Hindlimb muscle (tissue), 1 donor: Measurements from ENCODE around the gene BCAS4. TPM values are rescaled to one million over a fixed set of nuclear protein-coding genes. Genes with fewer than 3 reads are reported as not detected.
"Not testable (repeated sequence)": the region's sequence is repeated elsewhere in the genome, so short reads cannot be mapped to it uniquely, and the experiment has no call there.

Experiments used
- DNase-seq: peaks from one replicate; pipeline ENCODE4 v3.0.0-alpha.2; 2013
- polyA plus RNA-seq: library from polyadenylated mRNA; unstranded; fragments of 120-200 nt; gene quantifications from one replicate; pipeline ENCODE4 v1.2.1, GENCODE V29; 2013; ENCODE audit not compliant: insufficient read length

BCAS4 gene
- polyA plus RNA-seq, 1 donor: 4.0 TPM

GRCh38 chr20:50876816-50877215 lies 82.0 kb downstream of the BCAS4 start:
- DNase-seq: no peak

- DNase-seq: no peak
These were observed 82.4 kb downstream of the BCAS4 start for GRCh38 chr20:50877232-50877743.

GRCh38 chr20:50879649-50880550 lies 85.0 kb downstream of the BCAS4 start:
- no peak for DNase-seq

GRCh38 chr20:50881759-50882424 lies 87.0 kb downstream of the BCAS4 start:
- not testable (repeated sequence) for DNase-seq

GRCh38 chr20:50883856-50884255 lies 89.0 kb downstream of the BCAS4 start:
- no peak for DNase-seq

GRCh38 chr20:50885068-50885467 lies 90.2 kb downstream of the BCAS4 start:
- DNase-seq: no peak

DNA sequence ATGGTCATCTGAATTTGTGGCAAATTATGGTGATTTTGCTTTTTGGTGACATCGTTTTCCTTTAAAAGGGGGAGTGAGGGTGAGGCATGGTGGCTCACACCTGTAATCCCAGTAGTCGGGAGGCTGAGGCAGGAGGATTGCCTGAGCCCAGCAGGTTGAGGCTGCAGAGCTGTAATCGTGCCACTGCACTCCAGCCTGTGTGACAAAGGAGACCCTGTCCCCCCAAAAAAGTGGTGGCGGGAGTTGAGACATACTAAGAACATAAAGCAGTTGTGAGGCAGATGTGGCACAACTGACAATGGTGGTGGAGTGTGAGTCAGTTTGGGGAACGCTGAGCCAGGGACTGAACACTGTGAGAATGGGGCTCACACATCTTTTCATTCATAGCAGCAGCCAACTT lies 90.9 kb downstream of the BCAS4 start:
- DNase-seq: no peak

GRCh38 chr20:50886184-50886790 lies 91.4 kb downstream of the BCAS4 start:
- DNase-seq: no peak

DNA sequence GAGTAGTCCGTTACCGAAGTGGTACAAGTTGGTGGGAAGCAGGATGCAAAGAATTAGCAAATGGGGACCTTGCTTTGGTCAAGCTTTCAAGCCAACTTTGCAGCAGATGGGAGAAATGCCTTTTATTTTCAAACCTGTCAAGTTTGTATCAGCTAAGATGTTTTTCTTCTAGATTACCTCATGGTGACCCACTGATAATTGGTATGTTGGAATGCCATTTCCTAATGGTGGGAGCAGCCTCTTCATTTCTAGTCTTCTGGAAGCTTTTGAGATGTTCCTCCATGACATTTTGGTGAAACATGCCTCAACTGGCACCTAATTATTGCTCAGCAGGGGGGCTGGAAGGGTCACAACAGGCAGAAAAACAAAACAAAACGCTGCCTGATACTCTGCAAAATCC lies 92.7 kb downstream of the BCAS4 start:
- no peak for DNase-seq

GRCh38 chr20:50891138-50891537 lies 96.3 kb downstream of the BCAS4 start:
- no peak for DNase-seq

DNA sequence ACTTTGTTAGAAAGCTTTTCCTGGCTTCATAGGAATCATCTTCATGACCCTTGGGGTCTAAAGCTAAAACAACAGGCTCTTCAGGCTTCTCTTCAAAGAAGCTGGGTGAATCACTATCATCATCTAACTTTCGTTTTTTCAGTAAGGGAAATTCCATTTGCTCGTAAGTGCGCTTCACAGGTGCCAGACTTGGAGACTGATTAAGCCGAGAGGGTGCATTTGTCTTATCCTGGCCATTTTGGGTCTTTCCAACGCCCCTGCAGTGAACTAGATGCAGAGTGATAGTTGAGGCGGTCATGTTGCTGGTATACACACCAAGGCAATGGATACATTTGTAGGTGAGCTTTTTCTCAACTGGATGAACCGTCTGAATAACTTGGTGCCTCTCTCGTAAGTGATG lies 97.5 kb downstream of the BCAS4 start:
- DNase-seq: no peak

DNA sequence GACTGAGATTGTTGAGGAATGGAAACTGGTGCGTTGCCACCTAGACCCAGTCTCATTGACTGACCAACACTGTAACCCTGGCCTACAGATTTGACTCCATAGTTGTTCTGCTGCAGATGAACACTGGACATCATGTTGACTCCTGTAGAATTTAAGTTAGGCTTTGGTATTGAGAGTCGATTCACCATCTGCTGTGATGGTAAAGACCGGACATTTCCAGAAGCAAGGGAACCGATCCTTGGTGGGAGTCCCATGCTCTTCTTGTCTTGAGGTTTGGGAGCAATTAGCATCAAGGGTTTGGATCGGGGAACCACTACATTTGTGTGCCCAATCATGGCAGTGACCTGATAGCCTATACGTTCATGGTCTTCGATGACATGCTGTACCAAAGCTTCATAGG lies 98.8 kb downstream of the BCAS4 start:
- no peak for DNase-seq

DNA sequence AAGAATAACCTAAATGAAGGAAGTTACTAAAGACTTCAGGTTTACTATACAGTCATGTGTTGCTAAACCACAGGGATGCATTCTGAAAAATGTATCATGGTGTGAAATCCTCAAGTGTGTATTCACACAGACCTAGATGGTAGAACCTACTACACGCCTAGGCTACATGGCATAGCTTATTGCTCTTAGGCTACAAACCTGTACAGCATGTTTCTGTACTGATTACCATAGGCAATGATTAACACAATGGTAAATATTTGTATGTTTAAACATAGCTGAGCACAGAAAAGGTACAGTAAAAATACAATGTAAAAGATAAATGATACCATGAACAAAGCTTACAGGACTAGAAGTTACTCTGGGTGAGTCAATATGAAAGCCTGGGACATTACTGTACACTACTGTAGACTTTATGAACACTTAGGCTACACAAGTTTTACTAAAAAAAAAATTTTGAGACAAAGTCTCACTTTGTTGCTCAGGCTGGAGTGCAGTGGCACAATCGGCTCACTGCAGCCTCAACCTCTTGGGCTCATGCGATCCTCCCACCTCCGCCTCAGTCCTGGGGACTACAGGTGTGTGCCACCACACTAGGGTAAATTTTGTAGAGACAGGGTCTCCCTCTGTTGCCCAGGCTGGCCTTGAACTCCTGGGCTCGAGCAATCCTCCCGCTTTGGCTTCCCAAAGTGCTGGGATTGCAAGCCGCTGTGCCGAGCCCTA lies 100.4 kb downstream of the BCAS4 start:
- DNase-seq: no peak

GRCh38 chr20:50898475-50898874 lies 103.6 kb downstream of the BCAS4 start:
- DNase-seq: no peak

DNA sequence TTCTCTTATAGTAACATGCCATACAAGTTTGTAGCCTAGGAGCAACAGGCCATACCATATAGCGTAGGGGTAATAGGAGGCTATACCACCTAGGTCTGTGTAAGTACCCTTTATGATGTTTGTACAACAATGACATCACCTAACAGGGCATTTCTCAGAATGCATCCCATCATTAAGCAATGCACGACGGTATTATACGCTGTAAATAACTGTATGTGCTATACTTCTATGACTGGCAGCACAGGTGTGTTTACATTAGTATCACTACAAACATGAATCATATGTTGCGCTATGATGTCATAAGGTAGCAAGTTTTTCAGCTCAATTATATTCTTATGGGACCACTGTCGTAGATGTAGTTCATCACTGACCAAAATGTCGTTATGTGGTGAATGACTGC lies 105.4 kb downstream of the BCAS4 start:
- no peak for DNase-seq

DNA sequence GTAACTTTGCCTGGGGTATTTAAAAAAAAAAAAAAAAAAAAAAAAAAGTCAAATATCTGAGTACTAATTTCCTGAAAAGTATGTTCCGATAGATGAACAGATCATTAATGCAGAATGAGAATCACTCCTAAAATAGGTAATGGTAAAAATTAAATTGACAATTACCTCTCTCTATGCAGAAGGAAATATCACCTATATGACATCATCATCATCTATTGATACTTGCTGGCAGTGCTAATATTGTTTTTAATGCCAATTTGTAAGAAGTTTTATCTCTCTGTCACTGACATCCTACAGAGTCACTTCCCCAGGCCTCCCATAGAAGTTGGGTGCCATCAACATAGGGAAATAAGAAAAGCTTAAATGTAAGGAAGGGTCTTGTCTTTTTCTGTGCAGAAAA lies 106.4 kb downstream of the BCAS4 start:
- DNase-seq: no peak

- no peak for DNase-seq
These were observed 108.6 kb downstream of the BCAS4 start for GRCh38 chr20:50903353-50904051.

- DNase-seq: no peak
These were observed 109.3 kb downstream of the BCAS4 start for GRCh38 chr20:50904067-50904570.

DNA sequence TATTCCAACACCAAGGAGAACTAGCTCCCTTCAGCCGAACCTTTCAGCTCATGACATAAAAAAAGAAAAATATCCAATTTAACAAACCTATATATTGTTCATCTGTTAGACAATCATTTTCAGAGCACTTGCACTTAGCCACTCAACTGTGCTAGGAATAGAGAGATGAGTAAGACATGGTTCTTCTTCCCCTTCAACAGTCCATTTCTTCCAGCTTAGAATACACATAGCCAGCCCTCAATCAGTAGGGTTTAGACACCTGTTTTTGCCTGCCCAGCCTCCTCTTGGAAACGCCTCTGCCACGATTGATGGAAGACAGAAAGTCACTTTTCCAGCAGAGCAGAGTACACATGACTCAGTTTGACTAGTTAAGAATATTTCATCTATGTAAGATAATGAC lies 114.6 kb downstream of the BCAS4 start:
- no peak for DNase-seq

DNA sequence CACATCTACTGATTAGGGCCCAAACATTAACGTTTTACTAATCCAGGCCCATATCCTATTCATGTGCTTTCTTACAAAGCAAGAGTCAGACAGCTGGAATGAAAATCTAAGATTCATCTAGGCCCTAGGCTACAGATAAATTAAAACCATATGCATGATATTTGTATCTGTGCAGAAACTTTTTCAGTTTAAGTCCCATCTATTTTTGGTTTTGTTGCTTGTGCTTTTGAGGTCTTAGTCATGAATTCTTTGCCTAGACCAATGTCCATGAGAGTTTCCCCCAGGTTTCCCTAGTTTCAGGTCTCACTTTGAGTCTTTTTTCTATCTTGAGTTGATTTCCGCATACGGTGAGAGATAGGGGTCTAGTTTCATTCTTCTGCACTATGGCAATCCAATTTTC lies 116.2 kb downstream of the BCAS4 start:
- no peak for DNase-seq

GRCh38 chr20:50911716-50912115 lies 116.9 kb downstream of the BCAS4 start:
- no peak for DNase-seq
